AG09309 (cell line): ENCODE results near the gene CAST.
"Not testable (repeated sequence)": the region's sequence is repeated elsewhere in the genome, so short reads cannot be mapped to it uniquely, and the experiment has no call there.

Source experiments
- DNase-seq: peaks from one replicate; pipeline ENCODE4 v3.0.0-alpha.2; 2010; ENCODE audit warnings: low read depth
- H3K4me3 ChIP-seq: 2 replicates; pipeline ENCODE4 v1.5.1; 2011; ENCODE audit warnings: mild to moderate bottlenecking, low read depth, low read length, moderate library complexity; ENCODE audit not compliant: control insufficient read depth
- TF ChIP-seq, protein P1 (sequence below): IDR thresholded peaks from 2 replicates; pipeline ENCODE4 v1.5.1; 2011; ENCODE audit warnings: mild to moderate bottlenecking, low read depth, low read length, inconsistent platforms; ENCODE audit not compliant: insufficient read depth, control insufficient read depth; ENCODE audit errors: missing control alignments

CAST gene

DNA sequence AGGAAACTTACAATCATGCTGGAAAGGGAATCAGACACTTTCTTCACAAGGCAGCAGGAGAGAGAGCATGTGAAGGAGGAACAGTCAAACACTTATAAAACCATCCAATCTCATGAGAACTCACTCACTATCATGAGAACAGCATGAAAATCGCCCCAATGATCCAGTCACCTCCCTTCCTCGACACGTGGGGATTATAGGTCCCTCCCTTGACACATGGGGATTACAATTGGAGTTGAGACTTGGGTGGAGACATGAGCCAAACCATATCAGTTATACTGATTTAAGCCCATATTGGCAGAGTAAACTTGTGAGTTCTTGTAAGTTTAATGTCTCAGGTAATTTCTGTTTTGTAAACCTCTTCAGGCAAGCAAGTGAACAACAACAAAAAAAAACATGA is 74.8 kb downstream of the CAST start:
- TF ChIP-seq, protein P1, sequence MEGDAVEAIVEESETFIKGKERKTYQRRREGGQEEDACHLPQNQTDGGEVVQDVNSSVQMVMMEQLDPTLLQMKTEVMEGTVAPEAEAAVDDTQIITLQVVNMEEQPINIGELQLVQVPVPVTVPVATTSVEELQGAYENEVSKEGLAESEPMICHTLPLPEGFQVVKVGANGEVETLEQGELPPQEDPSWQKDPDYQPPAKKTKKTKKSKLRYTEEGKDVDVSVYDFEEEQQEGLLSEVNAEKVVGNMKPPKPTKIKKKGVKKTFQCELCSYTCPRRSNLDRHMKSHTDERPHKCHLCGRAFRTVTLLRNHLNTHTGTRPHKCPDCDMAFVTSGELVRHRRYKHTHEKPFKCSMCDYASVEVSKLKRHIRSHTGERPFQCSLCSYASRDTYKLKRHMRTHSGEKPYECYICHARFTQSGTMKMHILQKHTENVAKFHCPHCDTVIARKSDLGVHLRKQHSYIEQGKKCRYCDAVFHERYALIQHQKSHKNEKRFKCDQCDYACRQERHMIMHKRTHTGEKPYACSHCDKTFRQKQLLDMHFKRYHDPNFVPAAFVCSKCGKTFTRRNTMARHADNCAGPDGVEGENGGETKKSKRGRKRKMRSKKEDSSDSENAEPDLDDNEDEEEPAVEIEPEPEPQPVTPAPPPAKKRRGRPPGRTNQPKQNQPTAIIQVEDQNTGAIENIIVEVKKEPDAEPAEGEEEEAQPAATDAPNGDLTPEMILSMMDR, result no peak

DNA sequence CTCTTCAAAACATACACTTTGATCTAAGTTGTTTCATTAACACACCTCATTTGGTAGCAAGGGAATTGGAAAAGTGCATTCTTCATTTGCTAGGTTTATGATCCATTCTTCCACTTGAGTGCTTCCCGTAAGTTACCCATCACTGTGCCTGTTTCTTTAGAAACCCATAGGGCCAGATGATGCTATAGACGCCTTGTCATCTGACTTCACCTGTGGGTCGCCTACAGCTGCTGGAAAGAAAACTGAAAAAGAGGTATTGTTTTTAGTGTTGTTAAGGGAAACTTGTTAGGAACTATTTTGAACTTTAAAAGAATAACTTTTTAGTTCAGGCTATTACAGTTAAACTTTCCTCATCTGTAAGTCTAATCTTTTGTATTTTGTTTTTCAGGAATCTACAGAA is 78.9 kb downstream of the CAST start:
- no peak overlapping the region for H3K4me3 ChIP-seq
- TF ChIP-seq, protein P1, result no peak
- DNase-seq, result no peak

More for the DNA sequence above, 74.8 kb downstream of the CAST start:
- H3K4me3 ChIP-seq, result no peak overlapping the region
- DNase-seq, result no peak

DNA sequence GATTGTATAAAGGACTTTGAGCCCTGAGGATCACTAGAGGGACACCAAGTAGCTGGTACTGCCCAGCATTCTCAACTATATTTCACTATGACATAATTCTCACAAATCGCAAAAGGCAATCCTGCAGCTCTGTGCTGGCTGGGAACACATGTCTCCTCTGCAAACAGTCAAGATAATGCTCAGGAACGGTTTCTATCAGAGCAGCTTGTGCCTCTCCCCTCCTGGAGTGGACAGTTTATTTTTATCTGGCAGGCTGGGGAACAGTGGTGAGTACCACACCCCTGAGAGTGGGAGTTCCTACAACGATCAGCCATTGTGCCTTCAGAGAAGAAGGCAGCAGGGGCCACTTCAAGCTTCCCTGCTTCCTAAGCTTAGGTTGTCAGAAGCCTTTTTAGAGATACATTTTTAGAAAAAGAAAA is 79.7 kb downstream of the CAST start:
- no peak for DNase-seq
- H3K4me3 ChIP-seq, result no peak overlapping the region
- TF ChIP-seq, protein P1, result no peak

DNA sequence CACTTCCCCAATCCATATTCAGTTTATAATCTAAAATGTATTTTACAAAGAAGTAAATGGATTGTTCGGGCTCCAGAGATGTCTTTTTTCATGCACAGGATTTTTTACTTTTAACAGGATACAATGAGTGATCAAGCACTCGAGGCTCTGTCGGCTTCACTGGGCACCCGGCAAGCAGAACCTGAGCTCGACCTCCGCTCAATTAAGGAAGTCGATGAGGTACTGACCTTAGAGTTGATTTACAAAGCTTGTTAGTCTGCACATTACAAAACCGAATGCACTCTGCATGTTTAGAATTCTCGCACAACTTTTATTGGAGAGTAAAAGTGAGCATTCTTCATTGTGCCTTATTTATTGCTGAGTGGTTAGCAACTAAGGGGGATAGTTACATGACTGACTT is 80.4 kb downstream of the CAST start:
- no peak overlapping the region for H3K4me3 ChIP-seq
- DNase-seq, result no peak
- TF ChIP-seq, protein P1, result no peak

DNA sequence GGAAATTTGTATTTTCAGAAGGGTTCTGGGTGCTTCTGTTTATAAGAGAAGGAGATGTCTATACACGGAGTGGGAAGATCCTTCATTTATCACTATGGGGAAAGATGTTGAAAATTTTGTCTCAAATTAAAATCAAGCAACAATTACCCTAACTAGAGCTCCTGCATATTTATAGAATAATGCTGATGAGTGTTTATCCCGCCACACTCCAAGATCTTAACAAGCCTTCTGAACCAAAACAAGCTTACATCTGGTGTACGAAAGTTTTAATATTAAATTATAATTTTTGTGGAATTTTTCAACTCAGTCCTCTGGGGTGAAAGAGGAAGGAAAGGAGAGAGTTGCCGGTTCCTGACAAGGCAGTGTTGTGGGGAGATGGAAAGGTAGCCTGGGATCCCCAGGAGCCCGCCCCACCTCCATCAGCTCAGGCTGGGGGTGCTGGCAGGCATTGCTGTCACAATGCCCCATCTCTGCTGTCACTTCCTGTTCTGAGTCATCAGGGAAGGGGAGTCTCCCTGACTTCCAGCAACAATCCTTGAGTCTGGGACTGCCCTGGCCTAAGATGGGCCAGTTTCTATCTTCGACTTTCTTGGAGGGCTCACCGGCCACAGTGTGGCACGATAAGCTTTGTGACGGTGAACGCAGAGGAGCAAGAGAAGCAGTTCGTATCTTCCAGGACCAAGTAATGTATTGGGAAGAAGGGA is 81.0 kb downstream of the CAST start:
- TF ChIP-seq, protein P1, result no peak
- no peak for DNase-seq
- H3K4me3 ChIP-seq, result no peak overlapping the region

DNA sequence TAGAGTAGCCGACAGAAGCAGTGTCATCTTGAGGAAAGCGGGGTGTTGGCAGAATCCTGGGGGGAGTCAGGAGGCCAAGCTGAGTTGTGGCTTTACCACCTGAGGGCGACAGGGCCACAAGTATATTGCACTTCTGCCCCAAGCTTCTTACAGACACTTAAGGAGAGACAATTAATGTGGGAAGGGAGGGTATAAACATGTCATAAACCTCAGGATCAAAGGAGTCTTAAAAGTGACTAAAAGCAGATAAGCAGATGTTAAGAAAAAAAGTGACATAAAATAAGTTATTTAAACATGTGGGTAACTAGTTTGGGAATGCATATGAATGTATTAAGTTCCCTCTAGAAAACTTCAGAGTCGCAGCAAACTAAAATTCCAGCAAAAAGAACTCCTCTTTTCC is 81.6 kb downstream of the CAST start:
- no peak for DNase-seq
- no peak overlapping the region for H3K4me3 ChIP-seq
- TF ChIP-seq, protein P1, result no peak

DNA sequence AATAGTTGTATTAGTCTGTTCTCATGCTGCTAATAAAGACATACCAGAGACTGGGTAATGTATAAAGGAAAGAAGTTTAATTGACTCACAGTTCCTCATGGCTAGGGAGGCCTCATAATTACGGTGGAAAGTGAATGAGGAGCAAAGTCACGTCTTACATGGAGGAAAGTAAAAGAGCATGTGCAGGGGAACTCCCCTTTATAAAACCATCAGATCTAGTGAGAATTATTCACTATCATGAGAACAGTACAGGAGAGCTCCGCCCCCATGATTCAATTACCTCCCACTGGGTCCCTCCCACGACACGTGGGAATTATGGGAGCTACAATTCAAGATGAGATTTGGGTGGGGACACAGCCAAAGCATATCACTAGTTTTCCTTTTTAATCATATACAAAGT is 82.0 kb downstream of the CAST start:
- not testable (repeated sequence) for DNase-seq, H3K4me3 ChIP-seq
